PC-3 (cell line): ENCODE data around the gene TNFRSF12A. TPM values are rescaled to one million over a fixed set of nuclear protein-coding genes. Genes with fewer than 3 reads are reported as not detected.

Experiments used
- ATAC-seq: fragments of 200-7000 bp; cut with Tn5 transposase; 2 replicates; pipeline ENCODE4 v1.9.1; 2020; ENCODE audit warnings: mild to moderate bottlenecking, moderate library complexity
- BruUV-seq: library from RNA; stranded (reverse); fragments of 400-500 nt; replicated peaks from 2 replicates; lab custom pipeline; 2021; lab: Mats Ljungman, UMichigan
- CTCF ChIA-PET: fragments of 300-600 bp; sonication (Branson Sonifier 250); formaldehyde crosslinking; loops from one replicate; lab custom pipeline; 2022; ENCODE audit warnings: antibody characterized with exemption; lab: Charles Lee
- POLR2A ChIA-PET: fragments of 300-600 bp; sonication (Branson Sonifier 250); formaldehyde crosslinking; loops from one replicate; lab custom pipeline; 2022; ENCODE audit warnings: antibody characterized with exemption; ENCODE audit not compliant: unreplicated experiment; lab: Charles Lee
- DNase-seq: peaks from one replicate; pipeline ENCODE4 v3.0.0-alpha.2; 2015
- H2AFZ ChIP-seq: fragments of 300-600 bp; sonication (generic); 2 replicates; pipeline ENCODE4 v1.6.0; 2016; ENCODE audit warnings: antibody characterized with exemption, low read length
- H3F3A ChIP-seq: fragments of 300-600 bp; sonication (generic); one replicate; pipeline ENCODE4 v1.6.0; 2017; ENCODE audit warnings: antibody characterized with exemption, low read length, control low read depth, mild to moderate bottlenecking; ENCODE audit not compliant: unreplicated experiment
- H3K27ac ChIP-seq: fragments of 300-600 bp; sonication (generic); 2 replicates; pipeline ENCODE4 v1.5.1; 2016; ENCODE audit warnings: mild to moderate bottlenecking, low read length
- H3K27me3 ChIP-seq: fragments of 300-600 bp; sonication (generic); 2 replicates; pipeline ENCODE4 v1.6.1; 2016; ENCODE audit warnings: low read length, mixed read lengths
- H3K36me3 ChIP-seq: fragments of 300-600 bp; sonication (generic); 2 replicates; pipeline ENCODE4 v1.6.1; 2016; ENCODE audit warnings: low read depth, mixed run types, low read length, mixed read lengths
- H3K4me1 ChIP-seq: fragments of 300-600 bp; sonication (generic); 2 replicates; pipeline ENCODE4 v1.5.1; 2016; ENCODE audit warnings: low read length; ENCODE audit not compliant: insufficient read depth
- H3K4me2 ChIP-seq: fragments of 300-600 bp; sonication (generic); 2 replicates; pipeline ENCODE4 v1.6.0; 2016; ENCODE audit warnings: low read length
- H3K4me3 ChIP-seq: fragments of 300-600 bp; sonication (generic); 2 replicates; pipeline ENCODE4 v1.5.1; 2016; ENCODE audit warnings: mild to moderate bottlenecking, low read length, mixed read lengths
- H3K79me2 ChIP-seq: fragments of 300-600 bp; sonication (generic); 2 replicates; pipeline ENCODE4 v1.6.1; 2017; ENCODE audit warnings: low read length, mixed read lengths
- H3K9ac ChIP-seq: fragments of 300-600 bp; sonication (generic); 2 replicates; pipeline ENCODE4 v1.6.0; 2016; ENCODE audit warnings: mild to moderate bottlenecking, low read length
- H3K9me2 ChIP-seq: fragments of 300-600 bp; sonication (generic); replicated peaks from 2 replicates; pipeline ENCODE4 v1.6.1; 2016; ENCODE audit warnings: mixed run types, low read length, mixed read lengths
- H3K9me3 ChIP-seq: fragments of 300-600 bp; sonication (generic); 2 replicates; pipeline ENCODE4 v1.6.1; 2016; ENCODE audit warnings: low read length, mixed read lengths
- H4K20me1 ChIP-seq: fragments of 300-600 bp; sonication (generic); 2 replicates; pipeline ENCODE4 v1.6.1; 2016; ENCODE audit warnings: low read length, mixed read lengths
- CTCF ChIP-seq: fragments of 300-600 bp; sonication (generic); conservative IDR thresholded peaks from 2 replicates; pipeline ENCODE4 v1.5.1; 2017; ENCODE audit warnings: antibody characterized with exemption, low read depth, mild to moderate bottlenecking, low read length
- EZH2 ChIP-seq: fragments of 300-600 bp; sonication (generic); IDR thresholded peaks from one replicate; pipeline ENCODE4 v1.6.1; 2017; ENCODE audit warnings: antibody characterized with exemption, mild to moderate bottlenecking, low read length; ENCODE audit not compliant: unreplicated experiment
- EZH2phosphoT487 ChIP-seq: fragments of 300-600 bp; sonication (generic); IDR thresholded peaks from 2 replicates; pipeline ENCODE4 v1.6.1; 2018; ENCODE audit warnings: mild to moderate bottlenecking, antibody characterized with exemption, low read length, borderline replicate concordance
- intact Hi-C: fragments of 100-400 bp; cut with micrococcal nuclease; formaldehyde crosslinking; loops from 2 replicates; pipeline ENCODE4 v1.9.0; 2023
- total RNA-seq: library from RNA; depleted of rRNA; stranded (reverse); fragments of >200 nt; gene quantifications from 2 replicates; pipeline ENCODE4 v1.2.3, GENCODE V29; 2014

TNFRSF12A gene
- total RNA-seq, 1 experiment from 2014 or later: 713 TPM

GRCh38 chr16:3029491-3030221 is 9.5 kb downstream of the TNFRSF12A start:
- POLR2A ChIA-PET: no interaction called here
- H3K27me3 ChIP-seq: no peaks in the 10 kb centered on the region
- H3K79me2 ChIP-seq: no peaks in the 10 kb centered on the region
- no peak for ATAC-seq
- no peaks in the 10 kb centered on the region for H4K20me1 ChIP-seq
- no peak overlapping the region for H3K27ac ChIP-seq
- H3F3A ChIP-seq: no peaks in the 10 kb centered on the region
- no peaks in the 10 kb centered on the region for H3K36me3 ChIP-seq
- H3K4me1 ChIP-seq: peaks cover 21% of the 10 kb centered on the region
- H3K9me3 ChIP-seq: no peaks in the 10 kb centered on the region
- no peak overlapping the region for H3K4me2 ChIP-seq
- intact Hi-C loops: loop anchor here (2.0 kb wide), 1 partner anchor 25 kb away; no protein-coding TSS in a partner anchor
- BruUV-seq: no TSS peak
- no peak overlapping the region for H3K9ac ChIP-seq
- CTCF ChIA-PET: no interaction called here
- no peak overlapping the region for H3K4me3 ChIP-seq
- no peaks in the 10 kb centered on the region for H3K9me2 ChIP-seq
- no peak for DNase-seq
- no peak overlapping the region for H2AFZ ChIP-seq
- TF ChIP-seq CTCF (no peak), EZH2phosphoT487 (no peak), EZH2 (no peak)

- H3K9me2 ChIP-seq: no peaks in the 10 kb centered on the region
- H3K9me3 ChIP-seq: no peaks in the 10 kb centered on the region
- POLR2A ChIA-PET: no interaction called here
- peak overlapping the region; percentile 37 for H3K27ac ChIP-seq
- no peak for TF ChIP-seq CTCF
- no peak for TF ChIP-seq EZH2
- TF ChIP-seq EZH2phosphoT487: no peak
- no peak overlapping the region for H3K9ac ChIP-seq
- intact Hi-C loops: no loop called here
- H3K27me3 ChIP-seq: no peaks in the 10 kb centered on the region
- H3K4me2 ChIP-seq: peak overlapping the region; percentile 71
- DNase-seq: no peak
- peaks cover 21% of the 10 kb centered on the region for H3K4me1 ChIP-seq
- H3F3A ChIP-seq: no peaks in the 10 kb centered on the region
- no peak overlapping the region for H3K4me3 ChIP-seq
- no peak for ATAC-seq
- no peaks in the 10 kb centered on the region for H4K20me1 ChIP-seq
- H3K36me3 ChIP-seq: no peaks in the 10 kb centered on the region
- CTCF ChIA-PET: interaction anchor here (0.5 to 1.8 kb wide), 3 partner anchors 10 to 31 kb away, joined by 5 to 10 read pairs (median 6); partner anchors contain the start of gene TNFRSF12A
- no TSS peak for BruUV-seq
- no peaks in the 10 kb centered on the region for H3K79me2 ChIP-seq
- no peak overlapping the region for H2AFZ ChIP-seq
Measured at GRCh38 chr16:3030222-3031212, 10.3 kb downstream of the TNFRSF12A start.
